ENCODE results near the gene ABHD8.

ABHD8 gene

GRCh38 chr19:17245535-17245984 lies 57.7 kb downstream of the ABHD8 start, which contains the start of gene NR2F6:
TSS of gene NR2F6 (minus strand) at chr19:17245919. CDS start at chr19:17245220, 699 bp downstream.
- no peak for TF ChIP-seq CTCF (IDR thresholded peaks at IDR 0.05; ENCODE audit: low read depth, low read length)

GRCh38 chr19:17244618-17245534 lies 58.3 kb downstream of the ABHD8 start:
- no peak for DNase-seq (ENCODE audit: extremely low read depth, low read depth)
- TF ChIP-seq CTCF (IDR thresholded peaks at IDR 0.05; ENCODE audit: low read depth, low read length): no peak

More at GRCh38 chr19:17245535-17245984, 57.7 kb downstream of the ABHD8 start, which contains the start of gene NR2F6:
- no peak for DNase-seq (ENCODE audit: extremely low read depth, low read depth)

- TF ChIP-seq CTCF (IDR thresholded peaks at IDR 0.05; ENCODE audit: low read depth, low read length): no peak
- no peak for DNase-seq (ENCODE audit: extremely low read depth, low read depth)
These were observed 59.2 kb downstream of the ABHD8 start for GRCh38 chr19:17243830-17244617.

- DNase-seq (ENCODE audit: extremely low read depth, low read depth): no peak
These were observed 59.9 kb downstream of the ABHD8 start for GRCh38 chr19:17243211-17243829.

GRCh38 chr19:17242431-17243208 lies 60.6 kb downstream of the ABHD8 start:
- DNase-seq (ENCODE audit: extremely low read depth, low read depth): no peak
- TF ChIP-seq CTCF (IDR thresholded peaks at IDR 0.05; ENCODE audit: low read depth, low read length): no peak

More at GRCh38 chr19:17243211-17243829, 59.9 kb downstream of the ABHD8 start:
- TF ChIP-seq CTCF (IDR thresholded peaks at IDR 0.05; ENCODE audit: low read depth, low read length): no peak

Measured in AG09319 (cell line).